Activated naive CD4-positive, alpha-beta T cell treated with Interleukin-2 at 50 U/mL for 16 hours (primary cell): ENCODE data around the gene USP17L18.
"Not testable (repeated sequence)": the region's sequence is repeated elsewhere in the genome, so short reads cannot be mapped to it uniquely, and the experiment has no call there.

Source experiments
- DNase-seq: peaks from one replicate; pipeline ENCODE4 v3.0.0-alpha.2; 2020

Gene USP17L18

GRCh38 chr4:9247953-9248680 lies at the start of gene USP17L18:
USP17L18 (plus strand) TSS chr4:9248630; CDS start chr4:9248630, 0 bp downstream.
- DNase-seq = not testable (repeated sequence)

GRCh38 chr4:9210357-9210756 lies 38.1 kb upstream of the USP17L18 start, which contains the start of gene USP17L10:
USP17L10 (plus strand) TSS chr4:9210657; CDS start chr4:9210657, 0 bp downstream.
- DNase-seq = not testable (repeated sequence)

GRCh38 chr4:9214701-9215100 lies 33.7 kb upstream of the USP17L18 start:
- not testable (repeated sequence) for DNase-seq

- not testable (repeated sequence) for DNase-seq
Observed at GRCh38 chr4:9215105-9215504, 33.3 kb upstream of the USP17L18 start, which contains the start of gene USP17L11. USP17L11 (plus strand) TSS chr4:9215405; CDS start chr4:9215405, 0 bp downstream.

- DNase-seq = not testable (repeated sequence)
Observed at GRCh38 chr4:9219852-9220251, 28.6 kb upstream of the USP17L18 start, which contains the start of gene USP17L12. USP17L12 (plus strand) TSS chr4:9220152; CDS start chr4:9220152, 0 bp downstream.

GRCh38 chr4:9224596-9224995 lies 23.8 kb upstream of the USP17L18 start, which contains the start of gene USP17L13:
USP17L13 (plus strand) TSS chr4:9224896; CDS start chr4:9224896, 0 bp downstream.
- DNase-seq = not testable (repeated sequence)

- DNase-seq = not testable (repeated sequence)
Observed at GRCh38 chr4:9230249-9230648, 18.2 kb upstream of the USP17L18 start.

GRCh38 chr4:9234085-9234484 lies 14.3 kb upstream of the USP17L18 start, which contains the start of gene USP17L15:
USP17L15 (plus strand) TSS chr4:9234385; CDS start chr4:9234385, 0 bp downstream.
- not testable (repeated sequence) for DNase-seq

- not testable (repeated sequence) for DNase-seq
Observed at GRCh38 chr4:9238461-9238860, 10.0 kb upstream of the USP17L18 start.

GRCh38 chr4:9243579-9243978 lies 4.9 kb upstream of the USP17L18 start, which contains the start of gene USP17L17:
USP17L17 (plus strand) TSS chr4:9243879; CDS start chr4:9243879, 0 bp downstream.
- not testable (repeated sequence) for DNase-seq

- DNase-seq = not testable (repeated sequence)
Observed at GRCh38 chr4:9253078-9253477, 4.6 kb downstream of the USP17L18 start, which contains the start of gene USP17L19. USP17L19 (plus strand) TSS chr4:9253378; CDS start chr4:9253378, 0 bp downstream.

GRCh38 chr4:9257824-9258223 lies 9.4 kb downstream of the USP17L18 start, which contains the start of gene USP17L20:
USP17L20 (plus strand) TSS chr4:9258124; CDS start chr4:9258124, 0 bp downstream.
- not testable (repeated sequence) for DNase-seq

GRCh38 chr4:9262572-9262971 lies 14.1 kb downstream of the USP17L18 start, which contains the start of gene USP17L21:
USP17L21 (plus strand) TSS chr4:9262872; CDS start chr4:9262872, 0 bp downstream.
- DNase-seq = not testable (repeated sequence)

- DNase-seq = not testable (repeated sequence)
Observed at GRCh38 chr4:9267319-9267718, 18.9 kb downstream of the USP17L18 start, which contains the start of gene USP17L22. USP17L22 (plus strand) TSS chr4:9267619; CDS start chr4:9267619, 0 bp downstream.

GRCh38 chr4:9271719-9272118 lies 23.3 kb downstream of the USP17L18 start:
- not testable (repeated sequence) for DNase-seq
